ENCODE measurements around the gene CD300A. TPM values are rescaled to one million over a fixed set of nuclear protein-coding genes. Genes with fewer than 3 reads are reported as not detected.
A peak's percentile ranks its signal among the peaks of the same experiment; 100 is the strongest.
"Not testable (repeated sequence)": the region's sequence is repeated elsewhere in the genome, so short reads cannot be mapped to it uniquely, and the experiment has no call there.

The CD300A gene
- total RNA-seq, 2 donors from 2014 or later: 17.6 to 43.7 TPM

DNA sequence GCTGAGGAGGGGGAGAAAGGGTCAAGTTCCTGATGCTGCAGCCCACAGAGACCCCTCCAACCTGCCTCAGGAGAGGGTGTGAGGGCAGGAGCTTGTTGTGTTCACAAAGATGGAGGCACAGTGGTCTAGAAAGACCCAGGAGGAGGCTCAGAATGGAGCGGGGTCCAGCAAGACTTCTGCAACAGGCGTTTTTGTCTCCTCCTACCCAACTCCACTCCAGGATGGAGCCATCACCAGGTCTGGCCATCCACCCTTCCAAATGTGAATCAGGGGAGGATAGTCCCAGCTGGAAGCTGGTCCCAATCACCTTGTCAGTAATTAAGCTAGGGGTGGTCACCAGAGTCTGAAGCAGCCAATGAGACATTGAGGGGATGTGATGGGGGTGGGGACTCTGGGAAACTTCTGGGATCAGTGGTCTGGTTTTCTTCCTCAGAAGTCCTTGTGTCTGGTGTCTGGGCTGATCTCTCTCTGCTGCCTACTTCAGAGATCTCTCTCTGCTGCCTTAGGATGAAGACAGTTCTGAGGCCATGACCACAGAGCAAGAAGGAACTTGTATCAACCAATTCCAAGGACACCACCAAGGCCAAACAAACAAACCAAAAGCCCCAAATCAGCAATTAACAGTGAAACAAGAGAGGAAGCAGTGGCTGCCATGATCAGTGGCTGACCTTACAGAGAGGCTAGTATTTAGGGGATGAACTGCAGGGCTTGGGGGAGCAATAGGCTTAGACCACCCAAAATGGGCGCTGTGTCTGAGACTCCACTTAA, 50.3 kb downstream of the CD300A start:
- no peak for DNase-seq (ENCODE audit: low spot score)
- H3K4me3 Mint-ChIP-seq: no peak overlapping the region
- H3K9me3 Mint-ChIP-seq: peaks cover 10% of the 10 kb centered on the region
- ATAC-seq: no peak
- H3K4me1 Mint-ChIP-seq (ENCODE audit: low read depth in 2 of 2): peaks cover 31 to 49% of the 10 kb centered on the region in 2 donors
- H3K36me3 Mint-ChIP-seq: peaks cover 16% of the 10 kb centered on the region
- no peak overlapping the region for H3K27ac Mint-ChIP-seq
- peaks cover 0 to 11% of the 10 kb centered on the region in 2 donors for H3K27me3 Mint-ChIP-seq

DNA sequence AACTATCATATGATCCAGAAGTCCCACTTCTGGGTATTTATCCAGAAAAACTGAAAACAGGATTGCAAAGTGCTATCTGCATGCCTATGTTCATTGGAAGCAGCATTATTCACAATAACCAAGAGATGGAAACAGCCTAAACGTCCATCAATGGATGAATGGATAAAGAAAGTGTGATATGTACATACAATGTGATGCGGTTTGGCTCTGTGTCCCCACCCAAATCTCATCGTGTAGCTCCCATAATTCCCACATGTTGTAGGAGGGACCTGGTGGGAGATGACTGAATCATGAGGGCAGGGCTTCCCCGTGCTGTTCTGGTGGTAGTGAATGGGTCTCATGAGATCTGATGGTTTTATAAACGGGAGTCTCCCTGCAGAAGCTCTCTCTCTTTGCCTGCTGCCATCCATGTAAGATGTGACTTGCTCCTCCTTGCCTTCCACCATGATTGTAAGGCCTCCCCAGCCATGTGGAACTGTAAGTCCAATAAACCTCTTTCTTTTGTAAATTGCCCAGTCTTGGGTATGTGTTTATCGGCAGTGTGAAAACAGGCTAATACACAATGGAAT, 52.1 kb downstream of the CD300A start:
- H3K4me1 Mint-ChIP-seq (ENCODE audit: low read depth in 2 of 2): peaks cover 37 to 41% of the 10 kb centered on the region in 2 donors

DNA sequence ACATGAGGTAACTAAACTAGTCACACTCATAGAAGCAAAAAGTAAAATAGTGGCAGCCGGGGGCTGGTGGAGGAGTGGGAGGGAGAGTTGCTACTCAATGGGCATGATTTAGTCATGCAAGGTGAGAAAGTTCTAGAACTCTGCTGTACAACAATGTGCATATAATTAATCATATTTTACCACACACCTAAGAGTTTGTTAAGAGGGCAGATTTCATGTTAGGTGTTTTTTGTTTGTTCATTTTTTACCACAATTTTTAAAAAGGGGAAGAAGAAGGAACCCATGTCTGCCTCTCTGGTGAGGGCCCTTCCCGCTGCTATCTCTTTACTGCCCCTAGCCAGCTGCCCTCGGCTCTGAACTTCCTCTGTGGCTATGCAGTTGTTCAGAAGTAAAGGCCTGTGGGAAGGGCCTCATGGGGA, 53.6 kb downstream of the CD300A start:
- DNase-seq (ENCODE audit: low spot score): no peak
- H3K36me3 Mint-ChIP-seq: peaks cover 5% of the 10 kb centered on the region
- peak; percentile 20 to 44 for ATAC-seq

More for the DNA sequence above, 52.1 kb downstream of the CD300A start:
- H3K27ac Mint-ChIP-seq; H3K4me3 Mint-ChIP-seq; DNase-seq (ENCODE audit: low spot score); ATAC-seq: not testable (repeated sequence)
- Mint-ChIP-seq H3K36me3 (peaks cover 16% of the 10 kb centered on the region), H3K27me3 (peaks cover 0 to 11% of the 10 kb centered on the region in 2 donors), H3K9me3 (peaks cover 10% of the 10 kb centered on the region)

DNA sequence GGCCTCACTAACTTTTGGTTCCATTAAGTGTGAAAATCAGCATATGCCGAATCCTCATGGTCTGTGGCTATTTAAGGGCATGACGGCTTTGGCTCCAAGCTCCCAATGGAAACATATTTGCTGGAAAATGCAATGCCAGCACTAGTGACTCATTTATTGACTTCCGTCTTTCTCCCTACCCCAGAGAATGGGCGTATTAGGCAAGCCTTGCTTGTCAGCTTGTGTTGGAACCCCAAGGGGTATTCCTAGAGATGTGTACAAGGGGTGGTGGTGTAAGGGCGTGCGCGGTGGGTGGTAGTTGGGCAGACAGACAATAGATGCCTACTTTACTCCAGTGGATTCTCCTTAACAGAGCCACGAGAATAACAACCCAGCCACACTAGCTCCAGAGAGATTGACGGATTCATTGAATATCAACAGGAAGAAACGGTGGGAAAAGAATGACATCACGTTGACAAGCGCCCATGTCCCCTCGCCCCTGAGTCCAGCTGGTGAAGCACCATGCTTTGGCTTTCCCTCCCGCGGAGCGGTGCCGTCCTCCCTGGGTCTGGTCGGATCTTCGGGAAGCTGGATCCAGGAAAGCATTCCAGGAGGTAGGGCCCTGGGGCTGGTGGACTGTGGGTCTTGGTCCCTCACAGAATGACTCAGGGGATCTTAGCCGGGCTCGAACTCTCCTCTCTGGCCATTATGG, 54.5 kb downstream of the CD300A start:
- Mint-ChIP-seq H3K4me1 (ENCODE audit: low read depth in 2 of 2) (peaks cover 23 to 33% of the 10 kb centered on the region in 2 donors), H3K9me3 (no peaks in the 10 kb centered on the region), H3K27ac (peak overlapping the region; percentile 59 to 81), H3K4me3 (peak overlapping the region; percentile 22), H3K27me3 (no peaks in the 10 kb centered on the region), H3K36me3 (peaks cover 5% of the 10 kb centered on the region)
- no peak for ATAC-seq
- DNase-seq (ENCODE audit: low spot score): no peak

More for the DNA sequence above, 53.6 kb downstream of the CD300A start:
- peak overlapping the region; percentile 19 to 63 for H3K27ac Mint-ChIP-seq
- peaks cover 27 to 30% of the 10 kb centered on the region in 2 donors for H3K4me1 Mint-ChIP-seq (ENCODE audit: low read depth in 2 of 2)
- H3K27me3 Mint-ChIP-seq: no peaks in the 10 kb centered on the region
- H3K4me3 Mint-ChIP-seq: no peak overlapping the region
- no peaks in the 10 kb centered on the region for H3K9me3 Mint-ChIP-seq

DNA sequence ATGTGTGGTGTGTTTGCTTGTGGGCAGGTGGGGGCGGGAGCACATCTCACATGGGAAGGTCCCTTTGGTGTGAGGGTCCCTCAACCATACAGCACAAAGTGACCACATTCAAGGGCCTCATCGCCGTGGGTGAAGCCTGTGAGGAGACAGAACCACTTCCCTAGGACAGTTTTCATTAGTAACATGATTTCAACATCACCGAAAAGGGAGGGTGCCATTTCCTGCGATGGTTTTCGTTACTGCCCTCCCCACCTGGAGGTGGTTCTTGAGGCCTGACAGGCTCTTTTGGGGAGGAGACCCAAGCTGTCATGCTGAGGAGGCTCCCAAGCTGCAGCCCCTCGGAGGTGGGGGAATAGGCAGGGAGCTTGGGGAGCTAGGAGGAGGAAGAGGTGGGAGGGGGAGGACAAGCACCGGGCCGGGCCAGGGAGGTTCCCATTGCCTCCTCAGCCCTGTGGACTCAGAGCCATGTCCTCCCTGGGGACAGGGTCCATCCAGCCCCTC, 55.3 kb downstream of the CD300A start:
- H3K4me3 Mint-ChIP-seq: peak overlapping the region; percentile 22
- H3K4me1 Mint-ChIP-seq (ENCODE audit: low read depth in 2 of 2): peaks cover 23 to 33% of the 10 kb centered on the region in 2 donors
- peak overlapping the region; percentile 59 to 81 for H3K27ac Mint-ChIP-seq
- peaks cover 5% of the 10 kb centered on the region for H3K36me3 Mint-ChIP-seq
- no peaks in the 10 kb centered on the region for H3K27me3 Mint-ChIP-seq
- no peaks in the 10 kb centered on the region for H3K9me3 Mint-ChIP-seq
- ATAC-seq (peak; percentile 81 to 89), DNase-seq (ENCODE audit: low spot score) (peak; percentile 81)

DNA sequence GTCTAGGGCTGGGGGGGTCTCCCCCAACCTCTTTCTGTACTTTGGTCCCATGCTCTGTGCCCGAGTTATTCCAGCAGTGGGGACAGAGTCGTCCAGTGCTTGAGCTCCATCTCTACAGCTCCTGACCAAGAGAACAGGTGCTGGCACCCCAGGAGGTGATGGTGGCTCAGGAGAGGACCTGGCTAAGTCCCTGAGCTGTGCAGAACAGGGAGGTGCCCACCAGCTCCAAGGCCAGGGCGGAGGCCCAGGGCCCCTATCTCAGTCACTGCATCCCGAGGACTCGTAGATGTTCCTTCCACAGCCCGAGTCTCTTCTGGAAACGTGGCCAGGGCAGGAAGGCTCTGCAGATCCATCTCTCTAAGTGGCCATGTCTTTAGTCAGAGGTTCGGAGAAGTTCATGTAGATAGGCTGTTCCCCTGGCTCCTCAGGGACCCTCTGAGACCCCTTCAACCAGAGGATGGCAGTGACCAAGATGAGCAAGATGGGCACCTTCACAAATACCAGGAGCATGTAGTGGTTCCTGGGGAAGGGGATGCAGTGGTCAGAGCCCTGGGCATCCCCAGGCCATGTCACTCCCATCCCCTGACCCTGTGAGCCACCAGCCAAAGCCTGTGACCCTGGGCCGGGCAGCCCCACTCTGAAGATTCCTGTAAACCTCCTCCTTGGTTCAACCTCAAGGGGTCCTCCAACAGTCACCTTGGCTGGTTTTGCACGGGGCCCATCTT, 56.1 kb downstream of the CD300A start:
- Mint-ChIP-seq H3K9me3 (no peaks in the 10 kb centered on the region), H3K36me3 (peaks cover 5% of the 10 kb centered on the region), H3K4me3 (no peak overlapping the region), H3K27ac (peak overlapping the region in 1 of 2 donors; percentile 81), H3K4me1 (ENCODE audit: low read depth in 2 of 2) (peaks cover 23 to 40% of the 10 kb centered on the region in 2 donors), H3K27me3 (no peaks in the 10 kb centered on the region)
- DNase-seq (ENCODE audit: low spot score) (no peak), ATAC-seq (no peak)

DNA sequence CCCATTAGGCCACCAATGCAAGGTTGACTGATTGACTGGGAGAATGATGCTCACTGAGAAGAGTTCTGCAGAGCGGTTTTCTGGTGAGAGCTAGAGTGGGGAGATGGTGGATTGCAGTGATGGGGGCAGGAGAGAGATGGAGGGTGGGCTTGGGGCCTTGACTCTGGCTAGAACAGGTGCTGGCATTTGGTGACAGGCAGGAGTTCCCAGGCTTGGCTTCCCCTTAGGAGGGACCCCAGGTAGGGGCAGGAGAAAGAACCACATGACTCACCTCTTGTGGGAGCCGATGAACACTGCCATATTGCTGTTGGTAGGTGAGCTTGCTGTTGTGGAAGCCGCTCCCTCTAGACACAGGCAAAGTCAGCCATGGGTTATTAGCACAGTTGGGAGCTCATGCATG, 56.9 kb downstream of the CD300A start:
- no peaks in the 10 kb centered on the region for H3K27me3 Mint-ChIP-seq
- peaks cover 23 to 42% of the 10 kb centered on the region in 2 donors for H3K4me1 Mint-ChIP-seq (ENCODE audit: low read depth in 2 of 2)

DNA sequence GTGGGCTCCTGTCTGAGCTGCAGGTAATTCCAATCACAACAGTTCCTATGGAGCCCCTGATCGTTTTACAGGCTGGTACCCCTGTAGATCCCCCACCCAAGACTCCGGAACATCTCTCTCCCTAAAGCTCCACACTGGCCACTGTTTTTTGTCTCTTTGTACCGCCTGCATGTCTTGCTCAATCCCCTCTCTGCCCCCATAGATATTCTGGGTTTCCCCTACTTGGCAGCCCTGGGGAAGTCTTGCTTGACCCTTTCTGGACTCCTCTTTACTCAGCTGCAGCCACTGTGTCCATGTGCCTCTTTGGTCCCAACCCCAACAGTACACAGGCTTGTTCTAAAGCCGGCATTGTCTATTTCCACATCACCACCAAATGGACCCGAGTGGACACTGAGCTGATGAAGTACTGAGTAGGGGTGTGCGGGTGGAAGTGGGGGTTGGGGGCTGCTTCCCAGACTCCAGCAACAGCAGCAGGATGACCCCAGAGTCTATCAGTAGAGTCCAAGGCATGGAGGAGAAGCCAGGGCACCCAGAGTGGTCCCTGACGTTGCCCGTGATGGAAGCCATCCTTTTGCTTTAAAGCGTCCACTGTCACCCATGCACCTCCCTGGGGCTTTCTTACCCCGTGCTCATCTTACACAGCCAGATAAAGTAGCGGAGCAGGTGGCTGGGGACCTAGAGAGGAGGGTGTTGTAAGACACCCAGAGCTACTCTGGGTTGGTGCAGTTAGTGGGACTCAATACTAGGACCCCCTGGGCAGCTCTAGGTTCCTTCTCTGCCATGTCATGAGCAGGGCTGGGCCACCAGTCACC, 58.4 kb downstream of the CD300A start:
- ATAC-seq (no peak), DNase-seq (ENCODE audit: low spot score) (no peak)
- H3K27ac Mint-ChIP-seq: no peak overlapping the region
- no peaks in the 10 kb centered on the region for H3K27me3 Mint-ChIP-seq
- peaks cover 19 to 49% of the 10 kb centered on the region in 2 donors for H3K4me1 Mint-ChIP-seq (ENCODE audit: low read depth in 2 of 2)
- no peak overlapping the region for H3K4me3 Mint-ChIP-seq
- H3K9me3 Mint-ChIP-seq: no peaks in the 10 kb centered on the region
- no peaks in the 10 kb centered on the region for H3K36me3 Mint-ChIP-seq

More for the DNA sequence above, 56.9 kb downstream of the CD300A start:
- Mint-ChIP-seq H3K9me3 (no peaks in the 10 kb centered on the region), H3K36me3 (peaks cover 5% of the 10 kb centered on the region), H3K27ac (no peak overlapping the region), H3K4me3 (no peak overlapping the region)
- no peak for DNase-seq (ENCODE audit: low spot score)
- no peak for ATAC-seq

DNA sequence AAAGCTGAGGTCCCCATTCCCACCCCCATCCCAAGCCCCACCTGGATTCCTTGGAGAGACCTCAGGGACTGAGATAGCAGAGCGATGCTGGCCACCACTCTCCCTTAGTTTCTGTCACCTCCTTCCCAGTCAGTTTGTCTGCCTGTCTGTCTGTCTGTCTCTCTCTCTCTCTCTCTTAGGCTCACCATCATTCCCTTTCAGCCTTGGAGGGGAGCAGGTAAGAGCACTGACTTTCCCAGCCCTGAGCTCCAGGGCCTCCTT, 59.0 kb downstream of the CD300A start:
- DNase-seq (ENCODE audit: low spot score) (no peak), ATAC-seq (no peak)
- H3K9me3 Mint-ChIP-seq: no peaks in the 10 kb centered on the region
- no peaks in the 10 kb centered on the region for H3K36me3 Mint-ChIP-seq
- H3K27me3 Mint-ChIP-seq: no peaks in the 10 kb centered on the region
- no peak overlapping the region for H3K4me3 Mint-ChIP-seq
- no peak overlapping the region for H3K27ac Mint-ChIP-seq
- H3K4me1 Mint-ChIP-seq (ENCODE audit: low read depth in 2 of 2): peaks cover 13 to 49% of the 10 kb centered on the region in 2 donors

DNA sequence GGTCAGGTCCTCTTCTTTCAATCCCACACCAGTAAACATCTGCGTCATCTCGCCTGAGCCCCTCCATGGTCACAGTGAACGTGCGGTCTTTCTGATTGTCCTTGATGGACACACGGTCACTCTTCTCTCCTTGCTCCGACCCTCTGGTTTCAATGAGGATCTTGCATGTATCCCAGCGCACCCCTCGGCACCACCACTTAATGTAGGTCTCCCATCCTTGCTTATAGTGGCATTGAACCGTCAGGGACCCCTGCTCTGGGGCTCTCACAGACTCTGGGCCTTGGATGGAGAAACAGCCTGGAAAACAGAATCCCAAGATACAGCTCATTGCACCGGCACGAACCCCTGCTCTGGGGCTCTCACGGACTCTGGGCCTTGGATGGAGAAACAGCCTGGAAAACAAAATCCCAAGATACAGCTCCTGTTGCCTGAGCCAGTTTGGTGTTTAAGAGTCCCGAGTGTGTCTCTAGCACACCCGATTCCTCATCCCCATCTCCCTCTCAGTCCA, 59.4 kb downstream of the CD300A start:
- DNase-seq (ENCODE audit: low spot score) (no peak), ATAC-seq (no peak)
- Mint-ChIP-seq H3K27me3 (no peaks in the 10 kb centered on the region), H3K9me3 (no peaks in the 10 kb centered on the region), H3K27ac (no peak overlapping the region), H3K36me3 (no peaks in the 10 kb centered on the region), H3K4me3 (no peak overlapping the region), H3K4me1 (ENCODE audit: low read depth in 2 of 2) (peaks cover 10 to 49% of the 10 kb centered on the region in 2 donors)

DNA sequence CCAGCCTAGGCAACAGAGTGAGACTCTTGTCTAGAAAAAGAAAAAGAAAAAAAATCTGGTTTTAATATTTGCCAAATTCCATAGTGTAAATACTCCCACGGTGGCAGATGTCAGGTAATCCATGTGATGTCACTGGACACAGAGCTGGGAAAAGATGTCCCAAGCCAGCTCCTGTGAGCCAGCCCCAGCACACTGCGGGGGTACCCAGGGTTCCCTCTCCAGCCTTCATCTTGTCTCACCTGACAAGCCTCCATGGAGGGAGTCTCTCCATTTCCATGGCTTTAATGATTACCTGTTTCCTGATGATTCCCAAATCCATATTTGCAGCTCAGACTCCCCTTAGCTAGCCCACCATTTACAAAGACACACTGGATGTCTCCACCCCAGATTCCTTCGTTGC, 60.2 kb downstream of the CD300A start:
- no peak for ATAC-seq
- Mint-ChIP-seq H3K4me3 (no peak overlapping the region), H3K36me3 (no peaks in the 10 kb centered on the region), H3K27me3 (no peaks in the 10 kb centered on the region), H3K27ac (peak overlapping the region in 1 of 2 donors; percentile 34), H3K4me1 (ENCODE audit: low read depth in 2 of 2) (peaks cover 9 to 49% of the 10 kb centered on the region in 2 donors), H3K9me3 (no peaks in the 10 kb centered on the region)
- DNase-seq (ENCODE audit: low spot score): no peak

DNA sequence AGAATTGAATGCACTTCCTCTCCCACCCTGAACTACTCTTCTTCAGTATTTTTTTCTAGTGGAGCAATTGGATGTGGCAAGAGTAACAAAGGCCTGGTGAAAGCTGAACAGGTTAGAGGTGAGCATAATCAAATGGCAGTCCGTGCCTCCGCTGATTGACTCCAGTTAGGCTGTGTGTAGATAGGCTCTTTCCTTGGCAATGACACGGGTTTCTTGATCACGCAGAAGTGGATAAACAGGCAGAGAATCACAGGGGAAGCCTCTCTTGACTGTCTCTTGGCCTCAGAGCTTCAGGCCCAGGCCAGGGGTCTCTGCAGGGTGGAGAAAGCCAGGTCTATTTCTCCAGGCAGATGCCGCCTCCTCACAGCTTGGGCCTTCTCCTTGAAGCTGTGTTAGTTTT, 60.6 kb downstream of the CD300A start:
- H3K27me3 Mint-ChIP-seq: no peaks in the 10 kb centered on the region
- peaks cover 10 to 48% of the 10 kb centered on the region in 2 donors for H3K4me1 Mint-ChIP-seq (ENCODE audit: low read depth in 2 of 2)
- ATAC-seq (no peak), DNase-seq (ENCODE audit: low spot score) (no peak)
- no peaks in the 10 kb centered on the region for H3K9me3 Mint-ChIP-seq
- H3K27ac Mint-ChIP-seq: peak overlapping the region in 1 of 2 donors; percentile 34
- H3K4me3 Mint-ChIP-seq: no peak overlapping the region
- H3K36me3 Mint-ChIP-seq: no peaks in the 10 kb centered on the region

DNA sequence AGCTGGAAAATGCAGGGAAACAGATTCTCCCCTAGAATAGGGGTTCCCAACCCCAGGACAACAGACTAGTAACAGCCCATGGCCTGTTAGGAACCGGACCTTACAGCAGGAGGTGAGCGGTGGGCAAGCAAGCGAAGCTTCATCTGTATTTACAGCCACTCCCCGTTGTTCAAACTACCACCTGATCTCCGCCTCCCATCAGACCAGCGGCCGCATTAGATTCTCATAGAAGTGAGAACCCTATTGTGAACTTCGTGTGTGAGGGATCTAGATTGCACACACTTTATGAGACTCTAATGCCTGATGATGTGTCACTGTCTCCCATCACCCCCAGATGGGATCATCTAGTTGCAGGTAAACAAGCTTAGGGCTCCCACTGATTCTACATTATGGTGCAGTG, 61.3 kb downstream of the CD300A start:
- H3K27me3 Mint-ChIP-seq: no peaks in the 10 kb centered on the region
- no peak for DNase-seq (ENCODE audit: low spot score)
- H3K9me3 Mint-ChIP-seq: no peaks in the 10 kb centered on the region
- peaks cover 17 to 49% of the 10 kb centered on the region in 2 donors for H3K4me1 Mint-ChIP-seq (ENCODE audit: low read depth in 2 of 2)
- H3K4me3 Mint-ChIP-seq: no peak overlapping the region
- no peak overlapping the region for H3K27ac Mint-ChIP-seq
- no peak for ATAC-seq
- no peaks in the 10 kb centered on the region for H3K36me3 Mint-ChIP-seq
